CD4-positive, alpha-beta T cell treated with Interleukin-6 for 4 hours (primary cell): ENCODE results near the gene SCO2.

ENCODE experiments used
- DNase-seq: peaks from one replicate; pipeline ENCODE4 v3.0.0-alpha.2; 2020; ENCODE audit warnings: mixed read lengths

The SCO2 gene, protein sequence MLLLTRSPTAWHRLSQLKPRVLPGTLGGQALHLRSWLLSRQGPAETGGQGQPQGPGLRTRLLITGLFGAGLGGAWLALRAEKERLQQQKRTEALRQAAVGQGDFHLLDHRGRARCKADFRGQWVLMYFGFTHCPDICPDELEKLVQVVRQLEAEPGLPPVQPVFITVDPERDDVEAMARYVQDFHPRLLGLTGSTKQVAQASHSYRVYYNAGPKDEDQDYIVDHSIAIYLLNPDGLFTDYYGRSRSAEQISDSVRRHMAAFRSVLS

DNA sequence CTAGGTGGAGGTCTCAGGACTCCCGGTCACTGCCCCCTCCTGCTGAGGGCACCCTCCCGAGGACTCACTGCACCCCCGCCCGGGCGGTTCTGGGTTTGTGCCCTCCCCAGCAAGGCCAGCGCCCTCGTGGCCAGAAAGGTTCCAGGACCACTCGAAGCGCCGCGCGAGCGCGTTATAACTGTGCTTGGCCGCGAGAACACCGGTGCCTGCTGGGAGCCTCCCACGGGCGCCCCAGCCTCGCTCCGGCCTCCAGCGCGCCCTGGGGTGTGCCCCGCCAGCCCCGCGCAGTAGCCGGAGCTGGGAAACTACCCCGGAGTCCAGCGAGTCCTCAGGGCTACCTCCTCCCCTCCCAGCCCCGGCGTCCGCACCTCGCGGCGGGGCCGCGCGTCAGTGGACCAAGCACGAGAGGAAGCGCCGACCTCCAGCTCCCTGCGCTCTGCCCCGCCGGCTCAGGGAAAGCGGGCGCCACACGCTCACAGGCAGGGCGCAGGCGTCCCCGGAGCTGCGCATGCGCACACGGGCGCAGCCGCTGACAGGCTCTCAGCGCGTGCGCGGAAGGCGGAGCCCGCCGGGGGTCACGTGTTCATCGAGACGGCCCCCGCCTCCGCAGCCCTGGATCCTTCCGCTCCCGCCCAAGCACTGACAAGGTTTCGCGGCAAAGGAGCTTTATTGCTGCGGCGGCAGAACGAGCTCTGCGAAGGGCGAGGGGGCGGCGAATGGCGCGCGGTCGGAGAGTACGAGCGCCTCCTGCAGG lies at the start of gene SCO2:
TSS of gene SCO2 (minus strand) at position 495 of the 754 bp plus-strand sequence. CDS start 1,187 bp downstream, outside the sequence.
- peak; percentile 98 for DNase-seq

DNA sequence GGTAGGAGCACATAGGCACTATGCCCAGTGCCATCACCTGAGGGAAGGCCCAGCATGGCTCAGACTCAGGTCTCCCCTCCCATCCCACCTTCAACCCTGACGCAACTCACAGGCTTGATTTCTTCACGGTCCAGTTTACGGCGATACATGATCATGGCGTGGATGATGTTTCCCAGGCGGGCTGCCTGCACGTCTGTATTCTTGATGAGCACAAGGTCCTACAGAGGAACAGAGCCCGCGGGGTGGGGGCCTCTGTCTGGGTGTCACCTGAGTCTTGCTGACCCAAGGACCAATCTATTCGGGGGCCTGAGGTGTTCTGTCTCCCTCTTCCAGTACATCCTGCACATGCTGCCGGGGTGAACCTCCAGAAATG lies 49.0 kb upstream of the SCO2 start:
- no peak for DNase-seq

DNA sequence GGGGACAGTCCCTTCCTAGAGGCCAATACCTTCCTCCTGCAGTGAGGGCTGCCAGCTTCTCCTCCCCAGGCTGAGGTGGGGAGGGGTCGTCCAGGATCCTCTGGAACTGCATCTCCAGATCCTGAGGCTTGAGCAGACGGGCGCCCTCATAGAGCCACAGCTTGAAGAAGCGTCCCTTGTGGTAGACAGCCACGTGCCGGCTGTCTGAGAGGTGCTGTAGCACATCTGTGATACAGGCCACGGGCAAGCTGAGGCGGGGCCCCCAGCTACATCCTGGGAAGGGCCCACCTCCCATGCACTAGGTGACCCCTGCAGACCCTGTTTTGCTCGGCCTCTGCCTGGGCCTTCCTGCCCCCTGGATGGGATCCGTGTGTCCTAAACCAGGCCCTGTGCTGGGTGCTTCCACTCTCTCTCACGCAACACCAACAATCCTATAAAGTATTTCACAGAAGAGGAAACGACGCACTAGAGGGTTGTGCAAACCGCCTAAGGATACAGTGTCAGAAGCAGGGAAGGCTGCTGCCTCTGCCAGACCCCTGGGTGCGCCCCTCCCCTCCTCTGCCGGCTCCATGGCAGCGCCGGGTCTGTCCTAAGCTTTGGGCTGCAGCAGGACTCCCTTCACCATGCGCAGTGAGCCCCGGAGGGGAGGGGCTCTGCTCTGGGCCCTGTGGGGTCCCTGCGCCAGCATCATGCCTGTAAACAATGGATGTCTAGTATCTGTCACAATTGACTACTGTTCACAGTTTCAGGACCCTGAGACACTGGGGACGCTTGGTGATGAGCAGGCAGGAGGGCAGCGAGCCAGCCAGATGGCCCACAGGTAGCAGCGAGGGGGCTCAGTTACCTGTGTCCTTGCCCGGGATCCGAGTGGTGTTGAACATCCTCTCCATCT lies 48.3 kb upstream of the SCO2 start:
- DNase-seq: no peak

DNA sequence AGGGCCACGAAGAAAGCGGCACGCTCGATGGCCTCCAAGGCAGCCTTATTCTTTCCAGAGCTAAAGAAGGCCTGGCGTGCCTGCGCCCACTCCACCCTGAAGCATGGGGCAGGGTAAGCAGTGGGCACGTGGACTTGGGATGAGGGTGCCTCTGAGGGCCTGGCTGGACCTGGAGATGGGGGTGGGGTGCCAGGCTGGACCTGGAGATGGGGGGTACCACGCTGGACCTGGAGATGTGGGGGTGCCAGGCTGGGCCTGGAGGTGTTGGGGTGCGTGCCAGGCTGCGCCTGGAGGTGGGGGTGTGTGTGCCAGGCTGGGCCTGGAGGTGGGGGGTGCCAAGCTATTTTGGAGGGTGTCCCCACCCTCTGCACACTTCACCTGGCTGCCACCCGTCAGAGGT lies 47.6 kb upstream of the SCO2 start:
- DNase-seq: no peak

DNA sequence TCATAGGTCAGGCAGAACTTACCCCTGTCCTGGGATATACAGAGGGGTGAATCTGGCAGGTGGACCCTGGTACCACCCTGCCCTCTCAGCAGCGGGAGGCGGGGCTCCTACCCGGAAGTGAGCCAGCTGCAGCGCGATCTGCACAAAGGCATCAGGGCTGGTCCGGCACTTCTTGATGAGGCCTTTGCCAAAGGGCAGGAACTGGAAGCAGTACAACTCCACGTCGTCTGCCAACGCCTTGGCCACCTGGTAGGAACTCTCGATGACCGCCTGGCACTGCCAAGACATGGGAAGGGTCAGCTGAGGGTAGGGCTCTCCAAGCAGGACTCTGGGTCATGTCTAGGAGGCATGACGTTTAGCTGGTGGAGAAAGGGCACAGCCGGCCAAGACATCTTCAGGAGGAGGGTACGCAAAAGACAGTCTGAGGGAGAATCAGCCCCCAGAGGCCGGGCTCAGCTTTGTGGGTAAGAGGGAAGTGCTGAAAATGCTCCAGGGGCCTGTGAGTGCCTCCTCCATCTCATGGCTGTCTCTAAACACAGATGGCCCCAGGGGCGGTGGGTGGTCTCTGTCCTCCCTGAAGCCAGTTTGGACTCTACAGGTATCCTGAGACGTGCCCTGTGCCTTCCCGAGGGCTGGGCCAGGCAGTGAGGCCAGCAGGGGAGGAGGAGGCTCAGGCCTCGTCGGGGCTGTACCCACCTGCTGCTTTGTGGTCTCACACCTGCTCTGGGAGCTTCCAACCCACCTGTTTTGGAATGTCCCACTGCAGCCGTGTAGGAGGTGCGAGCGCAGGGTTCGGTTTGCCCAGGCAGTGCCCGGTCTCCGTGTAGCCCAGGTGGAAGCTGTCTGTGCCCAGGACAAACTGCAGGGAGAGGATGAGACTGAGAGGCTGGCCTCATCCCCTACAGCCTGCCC lies 46.1 kb upstream of the SCO2 start:
- DNase-seq: no peak

DNA sequence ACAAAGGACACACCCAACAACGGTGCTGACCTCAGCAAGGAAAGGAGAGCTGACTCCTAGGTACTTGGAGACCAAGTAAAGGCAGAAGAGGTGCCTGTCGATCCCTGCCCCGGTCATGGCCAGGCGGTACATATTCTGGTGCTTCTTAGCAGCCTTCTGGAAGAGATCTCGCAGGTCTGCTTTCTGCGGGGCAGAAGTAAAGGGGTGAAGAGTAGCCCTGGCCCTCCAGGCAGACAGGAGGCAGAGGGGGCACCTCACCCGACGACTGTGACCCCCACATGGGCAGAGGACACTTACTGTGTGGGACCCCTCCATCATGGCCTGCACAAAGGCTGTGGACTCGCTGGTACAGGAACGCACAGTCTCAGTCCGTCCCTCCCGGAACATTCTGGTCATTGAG lies 45.5 kb upstream of the SCO2 start:
- DNase-seq: no peak

DNA sequence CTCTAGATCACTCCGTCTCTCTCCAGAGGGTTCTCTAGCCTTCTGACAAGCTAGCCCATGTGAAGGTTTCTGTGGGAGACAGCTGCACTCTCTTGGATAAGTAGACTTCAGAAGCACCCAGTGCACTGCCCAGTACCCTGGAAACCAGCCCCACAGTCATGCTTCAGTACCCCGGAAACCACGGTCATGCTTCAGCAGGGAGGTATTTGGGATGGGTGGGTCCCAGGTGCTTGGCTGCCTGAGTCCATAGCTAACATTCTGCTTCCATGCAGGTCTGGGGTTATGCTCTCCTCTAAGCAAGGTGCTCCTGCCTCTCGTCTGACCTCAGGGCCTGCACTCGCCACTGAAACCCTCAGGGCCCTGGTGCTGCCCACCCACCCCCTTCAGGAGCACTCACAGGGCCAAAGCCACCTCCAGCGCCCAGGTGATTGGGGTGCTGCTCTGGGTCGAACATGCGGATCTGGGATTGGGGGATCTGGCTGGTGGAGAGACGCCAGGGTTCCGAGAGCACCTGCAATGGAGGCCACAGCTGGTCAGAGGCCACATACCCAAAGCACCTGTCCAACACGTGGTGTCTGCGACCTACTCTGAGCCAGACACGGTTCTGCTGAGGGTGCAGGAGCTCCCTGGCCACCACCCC lies 44.6 kb upstream of the SCO2 start:
- DNase-seq: no peak

DNA sequence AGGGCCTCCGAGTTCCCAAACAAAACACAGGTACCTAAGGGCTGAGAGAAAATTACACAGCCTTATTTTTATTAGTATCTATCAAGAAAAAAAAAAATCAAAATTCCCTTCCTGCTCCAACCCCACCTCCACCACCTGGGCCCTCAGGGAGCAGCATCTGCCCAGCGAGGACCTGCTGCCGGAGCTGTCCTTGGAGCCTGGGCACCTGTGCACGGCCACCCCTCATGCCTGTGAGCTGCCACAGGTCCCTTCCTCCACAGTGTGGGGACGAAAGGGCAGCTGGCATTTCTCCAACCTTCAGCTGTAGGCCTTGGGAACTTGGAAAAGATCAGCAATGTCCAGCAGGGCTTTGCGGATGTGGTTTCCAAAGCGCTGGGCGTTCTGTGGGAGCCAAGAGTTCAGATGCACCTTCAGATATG lies 43.7 kb upstream of the SCO2 start:
- no peak for DNase-seq

DNA sequence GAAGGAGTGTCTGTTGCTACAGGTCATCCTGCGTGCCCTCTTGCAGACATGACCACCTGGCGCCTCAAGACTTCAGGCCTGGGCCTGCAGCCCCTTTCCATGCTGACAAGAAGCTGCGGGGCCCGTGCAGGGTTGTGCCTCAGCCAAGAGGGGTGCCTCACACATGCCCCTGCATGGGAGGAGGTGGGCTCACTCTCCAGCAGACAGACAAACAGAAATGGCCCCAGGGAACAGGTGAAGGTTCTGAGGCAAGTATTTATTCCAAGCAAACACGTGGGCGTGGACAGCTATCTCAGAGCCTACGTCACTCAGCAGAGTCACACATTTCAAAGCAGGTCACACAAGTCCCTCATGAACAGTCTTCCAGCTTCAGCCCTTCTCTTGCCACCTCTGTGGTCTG lies 43.2 kb upstream of the SCO2 start:
- DNase-seq: no peak

DNA sequence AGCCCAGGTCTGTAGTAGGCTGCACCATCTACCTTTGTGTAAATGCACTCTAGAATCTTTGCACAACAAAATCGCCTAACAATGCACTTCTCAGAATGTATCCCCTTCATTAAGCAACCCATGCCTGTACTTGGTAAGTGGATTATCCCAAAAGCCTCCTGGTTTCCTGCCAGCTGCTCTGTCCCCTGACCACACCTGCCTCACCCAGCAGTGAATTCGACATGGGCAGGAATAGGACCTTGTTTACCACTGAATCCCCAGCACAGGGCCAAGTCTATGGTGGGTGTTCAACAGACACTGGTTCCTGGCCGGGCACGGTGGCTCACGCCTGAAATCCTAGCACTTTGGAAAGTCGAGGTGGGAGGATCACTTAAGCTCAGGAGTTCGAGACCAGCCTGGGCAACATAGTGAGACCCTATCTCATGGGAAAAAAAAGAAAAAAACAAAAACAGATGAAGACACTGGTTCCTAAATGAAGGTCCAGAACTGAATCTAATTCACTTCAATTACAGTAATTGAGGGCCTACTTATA lies 42.4 kb upstream of the SCO2 start:
- no peak for DNase-seq

DNA sequence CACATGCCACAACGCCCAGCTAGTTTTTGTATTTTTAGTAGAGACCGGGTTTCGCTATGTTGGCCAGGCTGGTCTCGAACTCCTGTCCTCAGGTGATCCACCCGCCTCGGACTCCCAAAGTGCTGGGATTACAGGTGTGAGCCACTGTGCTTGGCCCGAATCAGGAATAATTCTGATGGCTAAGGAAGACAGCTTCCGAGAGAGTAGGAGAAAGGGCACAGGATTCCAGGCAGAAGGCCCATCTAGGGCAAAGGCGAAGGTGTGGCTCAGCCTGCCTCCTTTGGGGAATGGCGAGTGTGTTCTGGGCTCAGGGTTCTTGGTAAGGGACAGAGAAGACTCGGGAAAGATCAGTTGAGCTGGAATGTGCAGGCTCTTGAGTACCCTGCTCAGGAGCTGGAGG lies 38.9 kb upstream of the SCO2 start:
- no peak for DNase-seq

DNA sequence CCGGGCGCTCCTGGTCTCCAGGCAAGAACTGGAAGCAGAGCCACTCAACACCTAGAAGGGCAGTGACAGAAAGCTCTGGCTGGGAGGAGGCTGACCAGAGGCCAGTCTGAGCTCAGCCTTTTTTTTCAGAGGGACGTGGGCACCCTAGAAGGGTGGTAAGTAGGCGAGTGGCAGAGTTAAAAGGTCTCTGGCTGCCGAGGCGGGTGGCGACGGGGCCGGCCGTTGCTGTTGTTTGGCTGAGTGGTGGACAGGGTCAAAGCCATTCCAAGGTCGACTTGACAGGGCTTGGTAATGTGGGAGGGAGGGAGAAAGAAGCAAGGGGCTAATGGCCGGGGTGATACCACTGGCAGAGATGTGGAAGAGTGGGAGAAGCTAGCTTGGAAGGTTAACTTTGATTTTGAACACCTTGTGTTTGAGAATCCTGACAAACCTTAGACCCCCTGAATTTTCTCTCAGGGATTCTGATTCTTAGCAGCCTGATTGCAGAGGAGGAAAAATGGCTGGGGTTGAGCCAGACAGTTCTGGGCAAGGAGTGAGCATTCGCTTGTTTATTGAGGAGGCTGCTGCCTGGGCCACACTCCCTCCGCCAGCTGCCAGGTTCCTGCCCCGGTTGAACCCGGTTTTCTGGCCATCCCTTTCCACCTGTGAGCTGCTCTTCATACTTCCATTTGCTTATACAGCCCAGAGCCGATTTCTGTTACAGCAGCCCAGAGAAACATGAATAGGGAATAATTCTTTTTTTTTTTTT lies 38.2 kb upstream of the SCO2 start:
- DNase-seq: no peak

DNA sequence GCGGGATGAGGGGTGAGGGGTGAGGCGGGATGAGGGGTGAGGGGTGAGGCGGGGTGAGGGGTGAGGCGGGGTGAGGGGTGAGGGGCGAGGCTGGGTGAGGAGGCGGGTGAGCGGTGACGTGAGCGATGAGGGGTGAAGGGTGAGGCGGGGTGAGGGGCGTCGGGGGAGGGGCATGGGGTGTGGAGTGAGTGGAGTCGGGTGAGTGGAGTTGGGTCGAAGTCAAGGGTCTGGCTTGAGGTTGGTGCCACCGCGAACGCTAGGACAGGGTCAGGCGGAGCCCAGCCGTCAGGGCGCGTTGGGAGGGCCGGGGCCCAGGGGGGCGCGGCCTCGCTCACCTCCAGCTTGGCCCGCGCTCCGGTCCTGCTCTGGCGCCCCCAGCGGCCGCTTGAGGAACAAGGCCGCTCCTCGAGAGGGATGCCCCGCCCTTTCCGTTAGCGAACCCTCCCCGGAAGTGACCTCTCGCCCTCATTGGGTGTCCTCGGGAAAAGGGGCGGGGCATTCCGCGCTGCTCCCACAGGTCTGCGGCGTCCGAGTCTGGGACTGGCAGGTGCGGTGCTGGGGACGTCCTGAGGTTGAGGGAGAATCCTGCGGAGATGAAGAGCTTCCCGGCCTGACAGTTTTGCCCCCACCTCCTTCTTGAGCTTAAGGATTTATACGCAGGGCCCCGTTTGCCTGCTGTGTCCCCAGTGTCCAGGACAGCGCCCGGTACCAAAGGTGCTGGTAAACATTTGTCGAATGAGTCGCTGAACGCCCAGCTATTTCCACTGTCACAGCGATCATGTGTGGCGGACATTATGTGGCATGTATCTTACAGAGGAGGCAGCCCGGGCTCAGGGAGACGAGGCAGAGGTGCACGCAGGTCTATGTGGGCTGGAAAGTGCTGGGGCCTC lies 37.4 kb upstream of the SCO2 start, which contains the start of gene SYCE3:
TSS of gene SYCE3 (minus strand) at position 397 of the 890 bp plus-strand sequence. CDS start 6,514 bp downstream, outside the sequence.
- peak; percentile 98 for DNase-seq

DNA sequence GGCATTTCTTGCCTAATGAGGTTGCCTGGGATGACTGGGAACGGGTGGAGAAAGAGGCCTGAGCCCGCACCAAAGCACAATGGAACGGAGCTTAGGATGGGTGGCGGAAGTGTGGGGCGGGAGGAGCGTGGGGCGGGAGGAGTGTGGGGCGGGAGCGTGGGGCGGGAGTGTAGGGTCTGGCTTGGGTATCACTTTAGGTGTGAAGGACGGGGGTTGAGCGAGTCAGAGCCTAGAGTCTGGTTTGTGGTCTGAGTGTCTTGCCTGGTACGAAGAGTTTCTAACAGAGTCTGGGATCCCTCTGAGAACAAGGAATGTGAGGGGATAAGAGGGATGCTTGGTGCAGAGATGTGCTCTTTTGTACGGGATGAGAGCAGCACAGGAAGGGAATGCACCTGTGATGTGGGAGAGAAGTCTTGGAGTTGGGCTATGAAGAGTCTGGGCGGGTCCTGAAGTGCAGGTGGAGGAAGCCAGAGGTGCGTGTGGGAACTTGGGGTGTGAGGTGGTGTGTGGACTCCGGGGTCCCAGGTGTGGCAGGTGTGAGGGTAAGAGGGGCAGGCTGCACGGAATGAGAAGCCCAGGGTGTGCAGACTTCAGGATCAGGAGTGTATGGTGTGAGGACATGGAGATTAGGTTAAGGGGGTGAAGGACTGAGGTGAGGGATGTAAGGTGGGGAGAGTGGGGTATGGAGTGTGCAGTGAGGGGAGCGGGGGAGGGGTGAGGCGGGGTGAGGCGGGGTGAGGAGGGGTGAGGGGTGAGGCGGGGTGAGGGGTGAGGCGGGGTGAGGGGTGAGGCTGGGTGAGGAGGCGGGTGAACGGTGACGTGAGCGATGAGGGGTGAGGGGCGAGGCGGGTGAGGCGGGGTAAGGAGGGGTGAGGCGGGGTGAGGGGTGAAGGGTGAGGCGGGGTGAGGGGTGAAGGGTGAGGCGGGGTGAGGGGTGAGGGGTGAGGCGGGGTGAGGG lies 36.3 kb upstream of the SCO2 start:
- no peak for DNase-seq

DNA sequence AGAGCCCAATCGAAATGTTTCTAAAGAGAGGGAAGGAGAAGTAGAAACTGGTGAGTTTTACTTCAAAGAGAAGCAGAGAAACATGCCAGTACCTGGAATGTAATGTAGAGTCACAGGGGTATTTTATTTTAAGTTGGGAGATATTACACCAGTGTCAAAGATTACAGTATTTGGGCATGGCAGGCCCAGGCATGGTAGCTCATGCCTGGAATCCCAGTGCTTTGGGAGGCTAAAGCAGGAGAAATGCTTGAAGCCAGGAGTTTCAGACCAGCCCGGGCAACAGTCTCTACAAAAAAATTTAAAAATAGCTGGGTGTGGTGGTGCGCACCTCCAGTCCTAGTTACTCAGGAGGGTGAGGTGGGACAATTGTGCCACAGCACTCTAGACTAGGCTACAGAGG lies 34.6 kb upstream of the SCO2 start:
- no peak for DNase-seq

DNA sequence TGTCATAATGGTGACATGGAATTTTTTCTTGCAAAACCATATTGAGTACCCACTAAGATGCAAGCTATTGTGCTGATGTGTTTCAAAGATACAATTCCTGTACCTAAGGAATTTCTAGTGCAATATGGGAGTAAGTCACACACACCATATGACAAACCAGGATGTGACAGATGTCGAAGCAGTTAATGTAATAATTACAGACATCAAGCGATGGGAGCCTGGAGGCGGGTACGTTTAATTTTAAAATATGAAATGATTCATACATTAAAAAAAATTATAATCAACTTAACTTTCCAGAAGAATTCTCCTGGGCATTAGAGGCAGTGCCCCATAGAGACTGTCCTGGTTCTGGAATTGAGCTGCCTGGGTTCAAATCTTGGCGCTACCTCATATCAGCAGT lies 31.3 kb upstream of the SCO2 start:
- DNase-seq: no peak

DNA sequence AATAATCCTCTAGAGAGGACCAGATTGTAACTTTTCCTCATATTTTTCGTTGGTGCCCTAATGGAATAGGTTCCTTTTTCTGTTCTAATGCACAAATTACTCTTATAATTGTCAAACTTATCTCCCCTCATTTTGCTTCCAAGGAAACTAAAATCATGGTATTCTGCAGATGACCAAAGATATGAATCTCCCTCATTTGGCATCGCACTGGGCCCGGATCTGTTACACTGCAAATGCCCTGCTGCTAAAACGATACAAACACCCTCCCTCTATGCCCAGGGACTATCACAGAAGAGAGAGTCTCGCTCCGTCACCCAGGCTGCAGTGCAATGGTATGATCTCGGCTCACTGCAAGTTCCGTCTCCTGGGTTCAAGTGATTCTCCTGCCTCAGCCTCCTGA lies 27.9 kb upstream of the SCO2 start:
- no peak for DNase-seq

DNA sequence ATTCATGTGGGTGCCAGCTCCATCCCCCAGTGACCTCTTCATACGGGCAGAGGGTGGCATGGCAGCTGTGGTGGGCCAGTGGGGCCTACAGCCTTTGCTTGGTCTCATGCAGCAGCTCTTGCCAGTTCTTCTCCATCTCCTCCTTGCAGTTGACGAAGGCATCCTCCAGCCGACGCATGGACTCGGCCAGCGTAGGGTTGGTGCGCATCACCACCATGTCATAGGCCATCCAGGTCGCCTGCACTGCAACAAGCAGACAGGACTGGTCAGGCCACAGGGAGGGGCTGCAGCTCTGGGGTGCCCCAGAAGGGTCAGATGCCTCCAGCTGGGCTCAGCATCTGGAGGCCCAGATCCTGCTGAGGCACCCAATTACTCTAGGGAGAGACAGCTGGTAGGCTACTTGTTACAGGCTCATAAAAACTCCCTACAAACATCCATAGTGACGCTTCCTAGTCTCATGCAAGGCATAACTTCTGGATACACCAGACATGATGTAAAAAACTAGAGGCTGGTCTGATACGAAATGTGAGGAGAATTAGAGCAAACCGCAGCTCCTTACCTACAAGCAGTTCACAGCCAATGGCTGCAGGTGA lies 25.9 kb upstream of the SCO2 start:
- no peak for DNase-seq
